BE2C (cell line): ENCODE measurements around the gene SEMA4D.

ENCODE experiments used
- DNase-seq: peaks from one replicate; pipeline ENCODE4 v3.0.0-alpha.2; 2020
- H3K27me3 ChIP-seq: fragments of 250-450 bp; sonication (Bioruptor Pico); 2 replicates; pipeline ENCODE4 v1.5.1; 2020; ENCODE audit warnings: mild to moderate bottlenecking
- H3K36me3 ChIP-seq: fragments of 250-450 bp; sonication (Bioruptor Pico); 2 replicates; pipeline ENCODE4 v1.5.1; 2020; ENCODE audit warnings: mild to moderate bottlenecking
- H3K4me1 ChIP-seq: fragments of 250-450 bp; sonication (Bioruptor Pico); 2 replicates; pipeline ENCODE4 v1.5.1; 2020
- H3K4me3 ChIP-seq: 2 replicates; pipeline ENCODE4 v1.5.1; 2011; ENCODE audit warnings: low read depth, low read length
- H3K9me3 ChIP-seq: fragments of 250-450 bp; sonication (Bioruptor Pico); 2 replicates; pipeline ENCODE4 v1.5.1; 2020
- TF ChIP-seq, protein P1 (sequence below): IDR thresholded peaks from 2 replicates; pipeline ENCODE4 v1.5.1; 2012; ENCODE audit warnings: mild to moderate bottlenecking, low read depth, low read length

Gene SEMA4D

DNA sequence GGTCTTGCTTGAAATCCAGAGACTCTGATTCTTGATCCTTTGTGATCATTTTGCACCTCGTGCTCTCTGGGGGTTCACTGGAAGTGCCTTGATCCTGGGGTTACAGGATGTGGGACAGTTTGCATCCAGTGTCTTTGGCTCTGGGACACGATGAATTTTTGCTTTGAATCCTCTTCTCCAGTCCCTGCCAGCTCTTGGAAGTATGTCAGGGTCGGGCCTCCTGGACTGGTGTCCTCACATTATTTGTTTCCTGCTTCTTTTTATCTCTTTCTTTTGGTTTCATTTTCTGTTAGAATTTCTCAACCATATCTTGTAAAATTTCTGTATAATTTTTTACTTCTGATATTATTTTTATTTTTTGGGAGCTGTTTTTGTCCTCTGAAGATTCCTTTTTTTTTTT, 145.5 kb downstream of the SEMA4D start:
- H3K27me3 ChIP-seq = no peaks in the 10 kb centered on the region
- no peak for DNase-seq
- TF ChIP-seq, protein P1, sequence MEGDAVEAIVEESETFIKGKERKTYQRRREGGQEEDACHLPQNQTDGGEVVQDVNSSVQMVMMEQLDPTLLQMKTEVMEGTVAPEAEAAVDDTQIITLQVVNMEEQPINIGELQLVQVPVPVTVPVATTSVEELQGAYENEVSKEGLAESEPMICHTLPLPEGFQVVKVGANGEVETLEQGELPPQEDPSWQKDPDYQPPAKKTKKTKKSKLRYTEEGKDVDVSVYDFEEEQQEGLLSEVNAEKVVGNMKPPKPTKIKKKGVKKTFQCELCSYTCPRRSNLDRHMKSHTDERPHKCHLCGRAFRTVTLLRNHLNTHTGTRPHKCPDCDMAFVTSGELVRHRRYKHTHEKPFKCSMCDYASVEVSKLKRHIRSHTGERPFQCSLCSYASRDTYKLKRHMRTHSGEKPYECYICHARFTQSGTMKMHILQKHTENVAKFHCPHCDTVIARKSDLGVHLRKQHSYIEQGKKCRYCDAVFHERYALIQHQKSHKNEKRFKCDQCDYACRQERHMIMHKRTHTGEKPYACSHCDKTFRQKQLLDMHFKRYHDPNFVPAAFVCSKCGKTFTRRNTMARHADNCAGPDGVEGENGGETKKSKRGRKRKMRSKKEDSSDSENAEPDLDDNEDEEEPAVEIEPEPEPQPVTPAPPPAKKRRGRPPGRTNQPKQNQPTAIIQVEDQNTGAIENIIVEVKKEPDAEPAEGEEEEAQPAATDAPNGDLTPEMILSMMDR = no peak
- H3K9me3 ChIP-seq = no peaks in the 10 kb centered on the region
- H3K4me1 ChIP-seq = no peaks in the 10 kb centered on the region
- no peak overlapping the region for H3K4me3 ChIP-seq
- peaks cover 88% of the 10 kb centered on the region for H3K36me3 ChIP-seq

DNA sequence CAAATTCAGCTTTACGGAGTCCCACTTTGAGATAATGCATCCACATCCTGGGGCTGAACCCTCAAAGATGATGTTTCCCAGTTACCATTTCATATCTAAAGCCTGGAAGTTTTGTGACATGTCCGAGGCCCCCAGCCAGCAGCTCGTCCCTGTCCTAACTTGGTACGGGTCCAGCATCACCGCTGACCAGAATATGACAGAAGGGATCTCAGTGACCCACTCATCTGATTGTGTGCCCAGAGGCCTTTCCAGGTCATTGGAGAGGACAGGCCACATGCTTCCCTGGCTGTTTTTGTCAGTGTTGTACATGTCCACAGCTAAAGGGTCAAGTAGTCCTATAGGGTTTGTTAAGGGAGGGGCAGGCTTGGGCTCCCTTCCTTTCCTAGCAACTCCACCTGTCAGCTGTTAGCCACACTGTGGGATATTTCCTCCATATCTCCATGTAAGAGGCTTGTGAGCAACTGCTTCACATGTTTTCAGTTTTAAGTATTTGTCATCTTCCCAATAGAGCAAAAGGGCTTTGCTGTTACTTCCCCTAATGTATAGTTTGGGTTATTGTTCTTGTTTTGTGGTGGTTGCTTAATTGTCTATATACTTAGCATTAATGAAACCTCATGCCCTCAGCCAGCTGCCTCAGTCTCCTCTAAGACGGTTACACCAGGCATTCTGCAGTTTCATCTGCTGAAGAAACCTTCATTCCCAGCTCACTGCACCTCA, 146.2 kb downstream of the SEMA4D start:
- TF ChIP-seq, protein P1 = no peak
- no peaks in the 10 kb centered on the region for H3K9me3 ChIP-seq
- H3K27me3 ChIP-seq = no peaks in the 10 kb centered on the region
- no peaks in the 10 kb centered on the region for H3K4me1 ChIP-seq
- DNase-seq = no peak
- peaks cover 88% of the 10 kb centered on the region for H3K36me3 ChIP-seq
- H3K4me3 ChIP-seq = no peak overlapping the region

DNA sequence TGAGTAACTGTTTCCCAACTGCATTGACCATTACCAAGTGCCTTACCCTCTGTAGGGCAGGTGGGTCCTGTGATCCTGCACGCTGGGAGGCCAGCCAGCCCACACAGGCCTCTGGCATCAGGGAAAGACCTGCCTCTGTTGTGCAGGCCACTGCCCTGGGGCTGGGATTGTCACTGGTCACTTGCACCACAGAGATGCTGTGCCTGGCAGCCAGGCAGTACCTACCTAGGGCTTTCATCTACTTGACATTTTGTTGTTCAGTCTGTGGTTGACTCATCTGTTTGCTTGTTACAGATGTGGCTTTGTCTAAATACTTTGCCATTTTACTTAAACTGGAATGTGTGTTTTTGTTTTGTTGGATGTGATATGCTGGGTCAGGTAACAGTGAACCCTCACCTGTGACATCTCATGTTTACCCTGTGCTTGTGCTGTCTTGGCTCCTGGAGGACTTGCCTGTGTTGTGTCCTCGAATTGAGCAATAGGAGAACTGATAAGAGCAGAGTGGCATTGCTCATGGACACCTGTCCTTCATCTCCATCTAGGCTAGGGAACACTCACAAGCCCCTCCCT, 146.8 kb downstream of the SEMA4D start:
- TF ChIP-seq, protein P1 = no peak
- DNase-seq = no peak
- Histone ChIP-seq H3K4me1 (no peaks in the 10 kb centered on the region), H3K36me3 (peaks cover 91% of the 10 kb centered on the region), H3K4me3 (no peak overlapping the region), H3K27me3 (no peaks in the 10 kb centered on the region), H3K9me3 (no peaks in the 10 kb centered on the region)

DNA sequence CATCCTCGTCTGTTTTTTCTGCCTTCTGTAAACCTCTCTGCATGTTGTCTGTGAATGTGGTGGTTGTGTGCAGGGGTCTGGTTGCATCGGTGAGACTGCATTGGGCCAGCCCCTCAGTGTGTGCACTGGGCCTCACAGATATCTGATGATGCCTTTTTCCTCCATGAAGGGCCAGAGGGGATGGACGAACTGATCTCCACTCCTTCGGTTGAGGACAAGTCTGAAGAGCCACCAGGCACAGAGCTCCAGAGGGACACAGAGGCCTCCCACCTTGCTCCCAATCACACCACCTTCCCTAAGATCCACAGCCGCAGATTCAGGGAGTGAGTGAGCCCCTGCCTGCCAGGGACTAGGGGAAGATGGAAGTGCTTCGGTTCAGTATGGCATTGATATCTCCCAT, 148.3 kb downstream of the SEMA4D start:
- DNase-seq = no peak
- TF ChIP-seq, protein P1 = no peak
- Histone ChIP-seq H3K9me3 (no peaks in the 10 kb centered on the region), H3K27me3 (no peaks in the 10 kb centered on the region), H3K4me1 (no peaks in the 10 kb centered on the region), H3K36me3 (peaks cover 95% of the 10 kb centered on the region), H3K4me3 (no peak overlapping the region)

DNA sequence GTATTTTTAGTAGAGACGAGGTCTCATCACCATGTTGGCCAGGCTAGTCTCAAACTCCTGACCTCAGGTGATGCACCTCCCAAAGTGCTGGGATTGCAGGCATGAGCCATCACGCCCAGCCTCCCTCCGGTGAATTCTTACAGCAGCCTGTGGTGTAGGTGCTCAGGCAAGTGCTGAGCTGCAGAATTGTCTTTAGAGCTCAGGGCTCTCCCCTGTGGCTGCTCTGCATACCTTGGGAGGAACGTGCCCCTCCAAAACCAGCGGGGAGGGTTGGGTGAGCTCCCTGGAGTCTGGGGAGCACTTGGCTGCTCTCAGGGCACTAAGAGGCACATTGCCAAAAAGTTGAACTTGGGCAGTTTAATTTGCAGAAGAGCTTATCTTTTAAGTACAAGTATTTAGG, 150.3 kb downstream of the SEMA4D start:
- Histone ChIP-seq H3K4me1 (no peaks in the 10 kb centered on the region), H3K4me3 (no peak overlapping the region), H3K36me3 (peaks cover 96% of the 10 kb centered on the region), H3K9me3 (no peaks in the 10 kb centered on the region), H3K27me3 (no peaks in the 10 kb centered on the region)
- no peak for DNase-seq
- TF ChIP-seq, protein P1 = no peak

DNA sequence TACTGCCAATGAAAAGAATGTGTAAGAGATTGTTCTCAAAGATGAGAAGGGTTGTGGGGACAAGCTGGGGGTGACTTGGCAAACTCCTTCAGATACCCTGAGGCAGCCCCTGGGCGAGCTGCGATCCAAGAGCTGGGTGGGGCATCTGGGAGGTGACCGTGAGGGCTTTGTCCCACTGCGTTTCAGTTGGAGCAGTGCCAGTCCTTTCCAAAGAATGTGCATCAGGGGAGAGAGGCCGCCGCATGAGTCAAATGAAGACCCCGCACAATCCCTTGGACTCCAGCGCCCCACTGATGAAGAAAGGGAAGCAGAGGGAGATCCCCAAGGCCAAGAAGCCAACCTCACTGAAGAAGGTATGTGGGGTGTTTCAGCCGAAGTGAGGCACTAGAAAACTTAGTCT, 151.2 kb downstream of the SEMA4D start:
- Histone ChIP-seq H3K4me3 (no peak overlapping the region), H3K4me1 (no peaks in the 10 kb centered on the region), H3K9me3 (no peaks in the 10 kb centered on the region), H3K36me3 (peaks cover 98% of the 10 kb centered on the region), H3K27me3 (no peaks in the 10 kb centered on the region)
- TF ChIP-seq, protein P1 = no peak
- DNase-seq = no peak
